SK-N-MC (cell line): Measurements from ENCODE around the gene FBXO31.

ENCODE experiments used
- EZH2 ChIP-seq: fragments of 200-600 bp; sonication (generic); IDR thresholded peaks from one replicate; pipeline ENCODE4 v1.6.1; 2017; ENCODE audit warnings: antibody characterized with exemption
- POLR2AphosphoS5 ChIP-seq: IDR thresholded peaks from 2 replicates; pipeline ENCODE4 v1.6.1; 2012; ENCODE audit warnings: mild to moderate bottlenecking, low read depth, low read length, borderline replicate concordance

- TF ChIP-seq POLR2AphosphoS5 (no peak), EZH2 (no peak)
These were observed 23.0 kb upstream of the FBXO31 start for GRCh38 chr16:87406495-87407088.
